Caki2 (cell line): ENCODE results near the gene DENND2C. TPM values are rescaled to one million over a fixed set of nuclear protein-coding genes. Genes with fewer than 3 reads are reported as not detected.

Experiments used
- DNase-seq: peaks from one replicate; pipeline ENCODE4 v3.0.0-alpha.2; 2015; ENCODE audit warnings: low read depth
- in situ Hi-C: cut with HindIII; loops from 2 replicates; pipeline ENCODE4 v1.10.0; 2016; ENCODE audit warnings: low sequenced_read_pairs, low pct_unique_long_range_greater_than_20kb, mixed read lengths
- total RNA-seq: library from RNA; depleted of rRNA; stranded (reverse); fragments of >200 nt; shearing (Covaris generic); gene quantifications from 2 replicates; pipeline ENCODE4 v1.2.3, GENCODE V29; 2014; ENCODE audit warnings: low replicate concordance

DENND2C gene
- total RNA-seq, 1 experiment from 2014 or later = 0.84 TPM

GRCh38 chr1:114691061-114691460, 21.2 kb upstream of the DENND2C start:
- DNase-seq = no peak
- in situ Hi-C loops = no loop called here

- in situ Hi-C loops = no loop called here
- no peak for DNase-seq
These were observed 20.3 kb upstream of the DENND2C start for GRCh38 chr1:114690148-114690547.

- in situ Hi-C loops = no loop called here
These were observed 18.7 kb upstream of the DENND2C start for GRCh38 chr1:114688526-114688925.

GRCh38 chr1:114685851-114686250, 16.0 kb upstream of the DENND2C start:
- in situ Hi-C loops = no loop called here
- DNase-seq = no peak

More at GRCh38 chr1:114688526-114688925, 18.7 kb upstream of the DENND2C start:
- no peak for DNase-seq

GRCh38 chr1:114677691-114678090, 7.8 kb upstream of the DENND2C start:
- DNase-seq = no peak
- in situ Hi-C loops = no loop called here

GRCh38 chr1:114676115-114676514, 6.3 kb upstream of the DENND2C start:
- in situ Hi-C loops = no loop called here
- no peak for DNase-seq

GRCh38 chr1:114671939-114672275, 2.1 kb upstream of the DENND2C start:
- in situ Hi-C loops = no loop called here
- DNase-seq = no peak

- in situ Hi-C loops = no loop called here
- DNase-seq = peak; percentile 6
These were observed 1.4 kb upstream of the DENND2C start for GRCh38 chr1:114671011-114671938.

GRCh38 chr1:114670083-114671010, 498 bp upstream of the DENND2C start:
- peak; percentile 73 for DNase-seq
- in situ Hi-C loops = no loop called here

- DNase-seq = no peak
- in situ Hi-C loops = no loop called here
These were observed 876 bp downstream of the DENND2C start for GRCh38 chr1:114668784-114669561.

GRCh38 chr1:114668373-114668772, 1.5 kb downstream of the DENND2C start:
- no peak for DNase-seq
- in situ Hi-C loops = no loop called here

- no peak for DNase-seq
- in situ Hi-C loops = no loop called here
These were observed 2.9 kb downstream of the DENND2C start for GRCh38 chr1:114666954-114667353.

GRCh38 chr1:114660238-114660637, 9.6 kb downstream of the DENND2C start:
- DNase-seq = no peak
- in situ Hi-C loops = no loop called here

GRCh38 chr1:114651893-114652292, 18.0 kb downstream of the DENND2C start:
- DNase-seq = no peak
- in situ Hi-C loops = no loop called here

- no peak for DNase-seq
- in situ Hi-C loops = no loop called here
These were observed 21.3 kb downstream of the DENND2C start for GRCh38 chr1:114648503-114648902.

- in situ Hi-C loops = no loop called here
These were observed 28.5 kb downstream of the DENND2C start for GRCh38 chr1:114641377-114641776.

GRCh38 chr1:114638910-114639309, 30.9 kb downstream of the DENND2C start:
- in situ Hi-C loops = no loop called here
- DNase-seq = no peak

More at GRCh38 chr1:114641377-114641776, 28.5 kb downstream of the DENND2C start:
- no peak for DNase-seq

- no peak for DNase-seq
- in situ Hi-C loops = no loop called here
These were observed 37.4 kb downstream of the DENND2C start for GRCh38 chr1:114632427-114632826.
